Stimulated activated CD4-positive, alpha-beta T cell treated with anti-CD3 and anti-CD28 coated beads, Interleukin-15, amount 100 ng/mL, for 24 hours (primary cell): ENCODE results near the gene ADORA1.

Experiments used
- DNase-seq: peaks from one replicate; pipeline ENCODE4 v3.0.0-alpha.2; 2020

Gene ADORA1

DNA sequence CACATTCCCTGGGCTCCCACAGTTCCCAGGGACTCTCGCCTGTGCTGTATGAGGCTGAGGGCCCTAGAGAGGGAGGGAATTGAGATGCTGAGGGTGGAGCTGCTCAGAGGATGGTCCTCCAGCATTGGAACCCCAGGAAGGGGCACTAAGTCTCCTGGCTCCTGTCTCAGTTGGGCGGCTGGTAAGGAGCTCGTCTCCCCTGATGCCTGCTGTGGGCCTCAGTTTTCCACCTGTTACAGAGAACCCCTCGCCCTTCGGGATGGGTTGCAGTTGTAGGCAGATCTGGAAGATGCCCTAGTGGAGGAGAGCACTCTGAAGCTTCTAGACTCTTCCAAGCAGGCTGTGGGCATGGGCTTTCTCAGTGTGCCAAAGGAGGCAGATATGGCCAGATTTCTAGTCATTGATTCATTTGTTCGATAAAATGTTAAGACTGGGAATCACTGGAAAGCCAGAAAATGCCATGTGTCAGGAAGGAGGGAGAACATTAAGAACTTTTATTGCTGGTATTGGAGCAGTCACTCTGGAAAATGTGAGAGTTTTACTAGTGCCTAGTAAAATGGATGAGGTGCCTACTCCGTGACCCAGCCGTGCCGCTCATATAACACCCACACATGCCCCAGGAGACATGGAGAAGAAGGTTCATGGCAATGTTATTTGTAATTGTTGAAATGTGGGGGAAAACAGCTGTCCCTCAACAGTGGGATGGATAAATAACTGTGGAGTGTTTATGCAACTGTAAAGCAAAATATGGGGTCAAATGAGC lies 48.9 kb downstream of the ADORA1 start:
- no peak for DNase-seq

DNA sequence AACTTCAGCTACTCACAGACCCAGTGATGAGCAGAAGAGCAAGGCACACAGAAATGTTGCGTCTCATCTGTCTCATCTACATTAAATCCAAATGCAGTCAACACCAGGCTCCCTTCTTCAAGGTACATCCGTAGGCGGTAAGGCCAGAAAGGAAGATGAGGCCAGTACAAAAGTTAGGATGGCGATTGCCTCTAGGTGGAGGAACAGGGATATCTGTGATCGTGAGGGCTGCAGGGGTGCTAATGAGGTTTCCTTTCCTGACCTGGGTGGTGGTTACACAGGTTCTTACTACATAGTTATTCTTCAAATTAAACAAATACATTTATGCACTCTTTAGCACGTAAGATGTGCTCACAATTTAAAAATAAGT lies 49.5 kb downstream of the ADORA1 start:
- DNase-seq: no peak

DNA sequence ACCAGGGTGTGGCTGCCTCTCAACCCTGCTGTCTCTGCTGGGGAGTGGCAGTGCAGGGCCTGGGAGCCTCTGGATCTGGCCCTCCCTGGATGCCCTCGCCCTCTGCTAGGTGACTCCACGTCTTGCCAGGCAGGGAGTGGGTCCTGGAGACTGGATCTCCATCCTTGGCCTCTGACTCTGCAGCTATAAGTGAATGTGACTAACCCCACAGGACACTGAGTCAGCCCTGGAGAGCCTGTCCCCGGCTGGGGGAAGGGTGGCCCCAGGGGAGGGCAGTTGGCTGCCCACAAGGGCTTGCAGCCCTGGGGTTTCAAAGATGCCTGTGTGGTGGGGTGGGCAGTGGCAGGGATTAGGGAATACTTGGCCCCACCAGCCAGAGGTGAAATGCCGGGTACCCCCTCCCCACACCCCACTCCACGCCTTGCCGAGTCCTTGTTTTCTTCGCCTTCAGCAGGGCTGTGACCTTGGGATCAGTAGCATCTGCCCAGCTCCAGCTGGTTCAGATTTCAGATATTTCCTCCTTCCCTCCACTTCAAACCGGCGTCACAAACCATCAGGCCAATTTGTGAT lies 50.0 kb downstream of the ADORA1 start:
- DNase-seq: no peak

DNA sequence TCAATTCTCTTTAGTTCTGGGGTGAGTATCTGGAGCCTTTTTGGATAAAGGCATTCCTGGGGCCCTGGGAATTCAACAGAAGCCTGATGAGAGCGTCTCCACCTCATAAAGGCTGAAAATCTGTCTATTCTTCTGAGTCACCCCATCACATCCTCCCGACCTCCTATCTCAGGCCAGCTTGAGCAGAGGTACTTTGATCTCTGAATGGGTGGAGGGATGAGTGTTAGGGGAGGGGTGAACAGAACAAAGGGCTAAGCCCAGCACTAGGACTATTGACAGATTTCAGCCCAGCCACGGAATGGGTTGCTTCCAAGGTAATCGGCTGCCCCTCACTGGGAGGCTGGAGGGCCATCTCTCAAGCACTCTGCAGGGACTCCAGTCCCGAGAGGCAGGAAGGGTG lies 50.6 kb downstream of the ADORA1 start:
- no peak for DNase-seq

DNA sequence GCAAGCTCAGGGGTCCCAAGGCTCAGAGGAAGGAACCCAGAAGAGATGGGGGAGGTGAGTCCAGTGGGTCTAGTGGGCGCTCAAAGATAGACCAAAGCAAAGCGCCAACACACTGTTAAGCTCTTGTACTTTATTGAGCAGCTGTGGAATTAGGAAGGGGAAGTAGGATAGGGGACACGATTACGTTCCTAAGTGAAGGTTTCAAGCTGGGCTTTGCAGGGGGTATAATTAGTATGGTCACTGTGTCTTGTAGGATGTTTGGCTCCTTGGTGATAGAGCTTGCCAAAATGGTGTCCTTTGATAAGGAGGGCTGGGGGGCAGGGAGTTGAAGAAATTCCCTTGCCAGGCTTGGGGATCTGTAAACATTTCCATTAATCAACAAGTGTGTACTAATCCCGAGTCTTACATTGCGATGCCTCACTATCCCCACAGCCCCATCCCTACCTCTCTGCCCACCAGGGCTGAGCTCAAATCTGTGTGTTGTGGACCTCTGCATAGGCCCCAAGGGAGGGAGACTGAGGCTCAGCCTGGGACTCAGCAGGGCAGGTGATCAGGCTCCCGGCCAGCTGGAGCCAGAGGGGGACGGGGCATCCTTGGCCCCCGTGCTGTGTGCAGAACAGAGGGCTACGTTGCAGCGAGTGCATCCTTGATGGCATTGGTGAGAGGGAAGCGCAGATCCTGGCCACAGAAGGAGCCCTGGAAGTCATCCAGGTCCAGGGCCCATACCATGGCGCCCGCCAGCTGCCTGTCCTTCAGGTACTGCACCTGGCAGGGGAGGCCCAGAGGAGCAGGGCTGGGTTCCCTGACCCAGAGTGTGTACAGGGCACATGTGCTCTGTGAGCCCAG lies 51.5 kb downstream of the ADORA1 start:
- DNase-seq: no peak

DNA sequence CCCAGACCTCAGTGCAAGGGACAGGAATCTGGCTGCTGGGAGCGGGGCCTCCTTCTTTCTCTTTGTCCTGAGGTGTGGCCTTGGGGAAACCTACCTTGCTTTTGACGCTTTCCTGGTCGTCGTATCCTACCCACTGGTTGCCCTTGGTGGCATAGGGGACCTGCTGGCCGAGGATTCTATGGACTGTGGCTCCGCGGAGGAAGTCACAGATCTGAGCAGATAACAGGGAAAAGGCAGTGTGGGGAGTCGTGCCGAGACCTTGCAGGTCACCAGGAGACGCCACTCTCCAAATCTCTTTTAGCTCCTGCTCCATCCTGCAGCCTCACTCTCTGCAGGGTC lies 52.1 kb downstream of the ADORA1 start:
- no peak for DNase-seq

DNA sequence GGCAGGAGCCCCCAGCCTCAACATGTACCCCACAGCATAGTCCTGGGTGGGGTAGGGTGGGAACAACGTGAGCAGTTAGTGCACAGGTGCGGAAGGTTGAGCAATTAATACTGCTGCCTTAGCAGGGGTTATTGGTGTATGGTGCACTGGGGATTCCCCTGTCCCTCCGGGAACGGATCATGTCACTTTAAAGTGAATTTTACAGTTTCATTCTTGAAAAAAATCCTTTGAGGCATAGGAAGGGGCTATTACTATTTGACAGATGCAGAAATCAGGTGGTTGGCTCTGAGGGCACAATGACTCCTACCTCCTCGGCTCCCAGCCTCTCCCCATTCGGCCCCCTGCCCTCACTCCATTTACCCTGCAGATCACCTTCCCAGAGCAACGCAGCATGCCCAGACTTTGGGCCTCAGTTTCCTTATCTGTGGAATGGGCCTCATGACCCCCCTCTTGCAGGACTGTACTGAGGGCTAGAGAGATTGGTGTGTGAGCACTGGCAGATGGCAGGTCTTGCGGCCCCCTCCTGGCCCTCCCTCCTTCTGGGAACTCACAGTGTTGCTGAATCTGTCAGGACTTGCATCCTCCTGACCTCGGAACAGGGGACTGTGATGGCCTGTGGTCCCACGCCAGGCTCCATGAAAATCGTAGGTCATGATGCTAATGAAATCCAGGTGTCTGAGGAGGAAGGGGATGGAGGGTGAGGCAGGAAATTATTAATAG lies 53.2 kb downstream of the ADORA1 start:
- DNase-seq: no peak

DNA sequence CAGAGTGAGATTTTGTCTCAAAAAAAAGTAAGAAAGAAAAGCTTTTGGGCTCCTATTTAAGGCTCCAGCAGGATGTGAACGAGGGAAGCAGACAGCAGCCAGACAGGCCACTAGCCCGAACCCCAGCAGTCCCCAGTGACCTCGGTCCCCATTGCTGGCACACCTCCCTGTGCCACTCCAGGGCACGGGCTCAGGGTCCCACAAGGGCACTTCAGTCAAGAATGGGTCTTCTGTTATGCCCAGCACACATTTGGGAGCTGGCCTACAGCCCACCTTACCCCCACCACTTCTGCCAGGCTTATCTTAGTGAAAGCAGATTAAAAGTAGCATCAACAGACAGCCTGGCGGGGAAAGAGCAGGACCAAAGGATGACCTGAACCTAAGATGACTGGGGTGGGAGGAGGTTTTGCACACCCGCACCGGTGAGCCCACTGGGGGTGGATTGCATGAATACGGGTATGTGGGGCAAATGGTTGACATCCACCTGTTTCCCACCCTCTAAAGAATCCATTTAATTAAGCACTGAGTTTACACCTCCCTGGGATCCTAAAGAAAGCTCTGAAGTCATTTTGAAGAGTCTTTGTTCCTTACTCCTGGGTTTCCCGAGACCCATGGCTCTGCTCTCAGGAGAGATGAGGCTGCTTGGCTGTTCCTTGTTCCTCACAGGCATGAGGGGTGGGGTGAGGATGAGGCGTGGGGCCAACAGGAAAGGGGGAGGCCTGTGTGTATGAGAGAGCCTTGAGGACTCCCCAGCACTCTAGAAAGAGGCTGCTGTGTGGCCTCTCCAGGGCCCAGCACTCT lies 54.3 kb downstream of the ADORA1 start:
- DNase-seq: no peak

DNA sequence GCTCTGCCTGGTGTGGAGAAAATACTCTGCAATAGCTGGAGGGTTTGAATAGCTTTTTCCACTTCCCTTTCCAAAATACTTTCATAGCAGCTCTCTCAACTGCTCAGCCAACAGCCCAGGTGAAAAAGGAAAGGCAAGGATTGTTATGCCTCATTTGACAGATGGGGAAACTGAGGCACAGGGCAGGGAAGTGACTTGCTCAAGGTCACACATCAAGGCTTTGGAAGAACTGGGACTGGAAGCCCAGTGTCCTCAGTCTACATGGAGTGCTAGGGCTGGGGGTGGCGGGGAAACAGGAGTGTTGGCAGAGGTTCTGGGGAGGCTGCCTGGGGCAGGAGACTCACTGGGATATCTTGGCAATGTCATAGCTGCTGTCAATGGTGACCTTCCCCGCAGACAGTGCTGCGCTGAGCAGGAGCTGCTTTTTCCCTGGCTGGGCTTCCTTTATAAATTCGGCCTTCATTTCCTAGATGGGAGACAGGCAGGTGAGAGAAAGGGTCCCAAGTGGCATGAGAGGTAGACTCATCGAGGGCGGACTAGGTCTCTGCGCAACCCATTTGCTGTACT lies 54.9 kb downstream of the ADORA1 start:
- no peak for DNase-seq

DNA sequence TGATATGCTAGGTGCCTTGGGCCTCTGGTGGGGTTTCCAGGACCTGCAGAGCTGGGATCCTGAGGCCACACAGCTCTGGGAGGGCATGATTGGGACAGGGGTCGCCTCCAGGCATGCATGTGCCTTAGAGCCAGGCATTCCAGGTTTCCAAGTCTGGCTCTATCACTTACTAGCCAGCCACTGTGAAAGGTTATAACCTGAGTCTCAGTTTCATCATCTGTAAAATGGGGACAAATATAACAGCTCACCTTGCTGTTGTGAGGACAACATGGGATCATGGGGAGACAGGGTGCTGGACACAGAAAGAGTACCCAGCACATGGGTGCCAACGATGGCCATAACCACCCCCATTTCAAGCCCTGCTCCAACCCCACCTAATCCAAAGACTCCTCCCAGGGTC lies 56.3 kb downstream of the ADORA1 start:
- DNase-seq: no peak

DNA sequence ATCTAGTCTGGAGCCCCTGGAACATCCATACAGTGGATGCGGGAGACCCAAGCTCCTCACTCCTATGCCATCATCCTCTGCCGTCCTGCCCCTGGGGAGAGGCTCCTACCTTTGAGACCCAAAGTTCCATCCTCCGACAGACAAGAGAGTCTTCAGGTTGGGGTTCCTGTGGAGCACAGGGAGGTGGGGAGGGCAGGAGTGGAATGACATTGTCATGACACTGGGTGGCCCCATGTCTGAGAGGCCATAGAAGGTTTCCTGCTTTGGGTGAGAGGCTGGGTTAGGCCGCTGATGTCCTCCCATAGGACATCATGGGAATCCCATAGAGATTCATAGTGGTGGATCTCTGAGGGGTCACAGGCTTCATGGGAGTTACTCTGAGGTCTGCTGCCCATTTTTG lies 56.9 kb downstream of the ADORA1 start:
- DNase-seq: no peak

DNA sequence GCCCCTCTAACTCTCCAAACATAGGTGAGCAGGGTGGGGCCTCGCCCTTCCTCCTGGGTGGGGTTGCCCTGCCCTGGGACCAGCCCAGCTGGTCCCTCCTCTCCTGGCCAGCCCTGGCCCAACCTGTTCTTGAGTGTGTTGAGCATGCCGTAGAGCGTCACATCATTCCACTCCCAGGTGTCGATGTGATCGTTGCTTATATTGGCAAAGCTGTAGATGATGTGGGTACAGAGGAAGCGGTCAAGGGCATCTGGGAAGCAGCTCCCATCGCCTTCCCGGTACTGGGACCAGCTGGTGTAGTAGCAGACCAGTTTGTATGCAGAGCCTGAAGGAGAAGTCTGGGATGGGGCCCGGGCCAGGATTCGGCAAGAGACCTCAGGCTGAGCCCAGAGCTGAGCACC lies 57.5 kb downstream of the ADORA1 start:
- no peak for DNase-seq

DNA sequence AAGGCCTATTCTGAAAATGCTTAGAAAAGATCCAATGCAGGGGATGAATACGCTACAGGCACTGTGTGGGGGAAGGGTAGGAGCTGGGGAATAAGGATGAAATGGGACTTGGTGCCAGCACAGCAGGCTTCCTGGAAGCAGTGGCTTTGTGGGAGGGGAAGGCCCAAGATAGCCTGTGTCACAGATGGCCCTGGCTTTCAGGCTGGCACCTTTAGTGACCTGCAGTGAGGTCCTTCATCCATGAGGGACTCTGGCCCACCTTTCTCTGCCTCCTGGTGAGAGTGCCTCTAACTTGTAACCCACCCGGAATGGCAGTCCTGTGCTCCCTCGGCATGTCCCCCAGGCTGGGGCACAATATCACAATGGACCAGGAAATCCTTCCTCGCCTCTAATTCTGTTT lies 58.1 kb downstream of the ADORA1 start:
- no peak for DNase-seq

DNA sequence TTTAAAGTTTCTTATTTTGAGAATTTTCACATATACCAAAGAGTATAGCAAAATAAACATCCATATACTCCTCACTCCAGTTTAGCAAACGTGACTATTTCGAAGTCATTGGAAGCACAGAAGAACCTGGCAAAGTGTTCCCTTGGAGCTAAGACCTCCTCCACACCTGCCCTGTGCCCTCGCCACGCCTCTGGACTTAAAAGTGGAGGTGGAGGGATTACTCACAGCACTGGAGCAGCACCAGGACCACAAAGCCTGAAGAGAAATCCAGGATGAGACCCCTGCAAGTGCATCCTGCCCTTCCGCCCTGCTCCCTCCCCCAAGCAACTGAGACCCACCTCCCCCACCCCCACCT lies 58.5 kb downstream of the ADORA1 start:
- no peak for DNase-seq

DNA sequence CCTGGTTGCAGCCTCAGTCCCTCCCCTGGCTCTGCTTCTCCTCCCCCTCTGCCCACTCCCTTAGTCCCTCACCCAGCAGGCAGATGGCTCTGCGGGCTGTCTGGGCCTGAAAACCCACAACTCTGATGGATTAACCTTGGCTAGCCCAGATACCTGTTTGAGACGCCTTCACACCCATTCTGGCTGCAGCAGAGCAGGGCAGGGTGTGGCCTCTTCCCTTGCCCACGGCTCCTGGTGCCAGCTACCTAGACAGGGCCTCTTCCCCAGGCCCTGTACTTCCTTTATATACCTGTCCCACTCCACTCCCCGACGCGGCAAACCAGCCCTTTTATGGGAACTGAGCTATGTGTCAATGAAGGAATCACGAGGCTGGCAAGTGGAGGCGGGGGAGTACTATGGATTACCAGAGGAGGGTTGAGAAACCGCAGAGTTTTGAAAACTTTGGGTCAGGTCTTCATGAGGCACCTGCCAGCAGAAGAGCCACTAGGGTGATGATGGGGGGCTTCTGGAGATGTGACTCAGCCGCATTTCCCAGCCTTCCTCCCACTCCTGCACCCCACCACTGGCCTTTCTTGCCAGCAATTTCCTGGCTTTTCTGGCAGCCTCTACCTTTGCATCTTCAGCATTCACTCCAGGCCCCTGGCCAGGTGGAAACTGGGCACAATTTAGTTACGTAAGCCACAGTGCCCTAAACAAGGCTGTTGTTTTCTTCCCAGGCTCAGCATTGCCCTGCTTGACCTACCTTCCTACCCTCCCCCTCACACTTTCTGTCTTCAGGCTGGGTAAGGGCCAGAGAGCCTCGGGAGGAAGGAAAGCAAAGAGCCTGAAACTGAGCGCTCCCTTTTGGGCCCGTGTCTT lies 59.1 kb downstream of the ADORA1 start, which contains the start of gene CHI3L1:
TSS of gene CHI3L1 (minus strand) at position 259 of the 858 bp plus-strand sequence. CDS start at position 178, 81 bp downstream.
- DNase-seq: no peak

DNA sequence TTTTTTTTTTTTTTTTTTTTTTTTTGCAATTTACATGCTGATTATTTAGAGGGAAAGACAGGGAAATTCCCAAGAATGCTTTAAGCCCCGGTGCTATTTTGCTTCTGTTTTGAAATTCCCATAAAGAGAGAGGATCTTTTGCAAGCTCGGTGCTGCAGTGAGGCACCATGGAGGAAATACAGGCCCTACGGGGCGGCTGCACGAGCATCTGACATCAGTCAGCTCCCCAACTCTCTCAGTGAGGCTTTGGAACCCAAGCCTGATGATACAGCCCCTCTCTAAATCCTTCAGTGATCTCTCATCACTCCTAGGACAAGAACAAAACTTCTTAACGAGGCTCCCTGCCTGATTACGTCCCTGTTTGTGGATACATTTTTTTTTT lies 59.8 kb downstream of the ADORA1 start:
- DNase-seq: no peak

DNA sequence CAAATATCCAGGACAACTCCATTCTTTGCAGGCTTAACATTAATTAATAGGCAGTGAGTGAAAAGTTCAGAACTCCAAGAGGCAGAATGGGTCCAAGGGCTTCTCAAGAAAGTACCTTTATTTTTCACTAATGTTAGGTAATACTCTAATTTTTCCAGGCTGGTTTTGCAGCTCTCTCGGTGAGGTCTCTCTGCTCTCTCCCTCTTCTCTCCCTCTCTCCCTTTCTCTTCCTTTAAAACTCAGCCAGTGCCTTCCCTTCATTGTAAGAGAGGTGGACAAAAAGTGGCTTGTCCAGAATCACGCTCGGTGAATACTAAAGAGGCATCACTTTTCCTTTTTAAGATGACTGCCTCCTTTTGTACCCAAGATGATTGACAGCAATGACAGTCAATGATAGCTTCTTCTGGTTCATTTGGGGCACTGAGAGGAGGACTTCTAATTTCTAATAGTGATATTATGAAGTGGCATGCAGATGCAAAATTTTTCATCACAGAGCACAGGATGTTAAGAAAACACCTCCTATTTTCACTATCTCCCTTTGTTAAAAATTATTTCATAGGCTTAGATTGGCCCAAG lies 60.3 kb downstream of the ADORA1 start:
- no peak for DNase-seq

DNA sequence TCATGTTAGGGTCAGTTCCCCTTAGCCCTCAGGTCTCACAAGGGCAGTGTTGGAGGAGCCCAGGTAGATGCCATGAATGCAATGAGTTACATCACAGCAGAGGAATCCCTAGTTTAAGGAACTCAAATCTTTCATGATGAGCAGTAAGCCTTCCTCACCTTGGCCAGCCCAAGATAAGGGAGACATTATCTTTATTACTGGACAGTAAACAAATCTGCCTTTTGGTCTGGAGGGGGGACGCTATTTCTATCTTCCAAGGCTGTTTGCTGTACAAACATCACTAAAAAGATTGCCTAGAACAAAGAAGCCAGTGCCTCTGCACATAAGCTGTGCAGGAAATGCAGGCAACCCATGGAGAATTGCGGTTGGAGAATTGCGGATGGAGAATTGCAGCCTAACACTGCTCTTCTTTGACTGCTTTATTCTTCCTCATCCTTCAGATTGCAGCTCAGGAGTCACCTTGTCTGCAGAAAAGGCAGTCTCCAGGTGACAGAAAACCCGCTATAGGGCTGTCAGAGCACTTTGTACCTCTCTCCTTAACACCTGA lies 61.2 kb downstream of the ADORA1 start:
- no peak for DNase-seq

DNA sequence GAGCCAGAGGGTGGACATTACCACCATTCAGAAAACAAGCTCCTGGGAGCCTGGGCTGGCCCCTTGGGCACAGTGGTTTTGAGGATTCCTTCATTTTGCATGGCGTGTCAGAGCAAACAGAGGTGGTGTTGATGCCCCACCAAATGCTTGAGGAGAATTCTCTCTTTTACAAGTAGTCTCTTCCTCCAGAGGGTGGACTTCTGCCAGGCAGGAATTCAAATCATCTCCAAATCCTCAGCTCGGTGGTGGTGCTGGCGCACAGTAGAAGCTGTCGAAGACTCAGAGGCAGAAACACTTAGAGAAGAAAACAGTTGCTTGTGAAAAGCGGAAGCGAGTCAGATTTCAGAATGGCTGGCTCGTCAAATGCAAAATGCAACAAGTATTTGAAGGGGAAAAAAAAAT lies 62.4 kb downstream of the ADORA1 start:
- DNase-seq: no peak

DNA sequence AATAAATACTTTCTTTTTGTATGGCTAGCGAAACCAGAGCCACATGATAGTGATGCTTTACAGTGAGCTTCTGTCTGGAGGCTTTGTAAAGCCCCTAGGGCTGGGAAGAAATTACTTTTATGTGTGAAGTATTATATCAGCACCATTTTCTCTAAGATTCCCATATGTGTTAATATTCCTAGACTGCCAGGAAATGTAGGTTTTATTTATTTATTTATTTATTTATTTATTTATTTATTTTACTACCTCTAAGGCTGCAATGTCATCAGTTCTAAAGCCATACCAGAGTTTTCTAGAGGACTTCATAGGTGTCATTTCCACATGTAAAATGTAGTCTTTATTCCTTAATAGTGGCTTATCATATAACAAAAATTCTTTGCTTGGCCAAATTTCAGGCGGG lies 63.4 kb downstream of the ADORA1 start:
- no peak for DNase-seq

DNA sequence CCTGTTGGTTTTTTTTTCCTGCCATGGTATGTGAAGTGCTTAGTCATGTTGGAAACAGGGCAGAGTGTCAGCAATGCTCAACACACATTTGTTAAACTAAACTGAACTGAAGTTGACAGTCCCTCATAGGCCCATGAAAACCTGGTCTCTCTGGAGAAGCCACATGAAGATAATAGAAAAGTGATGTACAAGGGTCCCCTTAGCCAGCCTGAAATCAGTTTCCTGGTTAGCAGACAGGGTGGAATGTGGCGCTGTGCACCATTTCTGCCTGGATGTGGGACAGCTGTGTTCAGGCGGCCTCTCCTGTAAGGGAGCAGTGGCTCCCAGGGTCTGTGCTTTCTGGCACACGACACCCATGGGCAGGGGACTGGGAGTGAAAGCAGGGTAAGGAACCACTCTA lies 68.8 kb downstream of the ADORA1 start:
- DNase-seq: no peak
